ENCODE data around the gene OR10H1.
"Not testable (repeated sequence)": the region's sequence is repeated elsewhere in the genome, so short reads cannot be mapped to it uniquely, and the experiment has no call there.

Gene OR10H1, protein sequence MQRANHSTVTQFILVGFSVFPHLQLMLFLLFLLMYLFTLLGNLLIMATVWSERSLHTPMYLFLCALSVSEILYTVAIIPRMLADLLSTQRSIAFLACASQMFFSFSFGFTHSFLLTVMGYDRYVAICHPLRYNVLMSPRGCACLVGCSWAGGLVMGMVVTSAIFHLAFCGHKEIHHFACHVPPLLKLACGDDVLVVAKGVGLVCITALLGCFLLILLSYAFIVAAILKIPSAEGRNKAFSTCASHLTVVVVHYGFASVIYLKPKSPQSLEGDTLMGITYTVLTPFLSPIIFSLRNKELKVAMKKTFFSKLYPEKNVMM

DNA sequence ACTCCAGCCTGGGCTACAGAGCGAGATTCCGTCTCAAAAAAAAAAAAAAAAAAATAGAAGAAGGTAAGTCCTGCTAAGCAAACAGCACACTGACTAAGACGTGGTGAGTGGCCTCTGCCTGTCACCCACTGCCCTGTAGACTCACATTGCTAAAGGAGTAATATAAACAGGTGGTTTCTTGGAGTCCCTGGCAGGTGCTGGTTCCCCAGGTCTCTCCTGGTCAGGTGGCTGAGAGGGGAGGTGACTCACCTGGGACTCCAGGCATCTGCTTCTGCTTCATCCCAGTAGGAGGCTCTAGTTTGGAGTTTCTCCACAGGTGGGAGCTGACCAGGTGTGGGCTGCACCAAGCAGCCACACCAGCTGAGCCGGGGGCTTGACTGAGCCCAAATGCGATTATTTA is at the start of gene OR10H1:
Gene OR10H1 (minus strand): TSS at position 359 of the 400 bp plus-strand sequence. CDS start 7,627 bp downstream, outside the sequence.
- DNase-seq (ENCODE audit: low read depth) = no peak

DNA sequence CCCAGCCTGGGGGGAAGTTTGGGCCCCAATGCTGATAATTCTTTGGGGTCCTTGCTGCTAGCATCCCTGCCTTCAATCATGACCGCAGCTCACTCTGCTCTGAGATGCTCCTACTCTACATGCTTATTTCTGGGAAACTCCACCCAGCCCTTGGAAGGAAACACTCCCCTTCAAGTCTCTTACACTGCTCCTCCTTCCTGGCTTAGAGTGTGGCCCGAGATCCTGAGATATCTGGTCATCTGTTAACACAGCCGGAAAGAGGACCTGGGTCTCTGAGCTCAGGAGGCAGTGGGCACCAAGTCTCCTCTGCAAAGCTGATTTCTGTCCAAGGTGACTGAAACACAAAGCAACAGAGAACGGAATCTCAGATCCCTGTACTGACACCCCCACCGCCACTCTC is 49.4 kb upstream of the OR10H1 start:
- DNase-seq (ENCODE audit: low read depth) = no peak

DNA sequence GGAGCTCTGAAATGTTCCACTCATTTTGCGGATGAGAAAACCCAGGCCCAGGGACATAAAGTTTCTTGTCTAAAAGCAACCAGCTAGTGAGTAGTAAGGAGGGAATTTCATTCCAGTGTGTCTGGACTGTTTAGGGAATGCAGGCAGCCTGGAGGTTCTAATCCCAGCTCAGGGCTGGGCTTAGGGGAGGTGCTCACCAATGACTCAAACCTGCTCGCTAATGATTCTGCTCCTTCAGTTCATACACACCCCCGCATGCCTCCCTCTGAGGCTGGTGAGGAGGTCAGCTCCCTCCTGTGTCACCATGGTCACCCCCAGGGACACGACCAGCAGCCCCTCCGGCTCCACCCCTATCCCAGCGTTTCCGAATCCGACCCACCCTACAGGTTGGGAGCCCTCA is 47.8 kb upstream of the OR10H1 start:
- DNase-seq (ENCODE audit: low read depth) = no peak

DNA sequence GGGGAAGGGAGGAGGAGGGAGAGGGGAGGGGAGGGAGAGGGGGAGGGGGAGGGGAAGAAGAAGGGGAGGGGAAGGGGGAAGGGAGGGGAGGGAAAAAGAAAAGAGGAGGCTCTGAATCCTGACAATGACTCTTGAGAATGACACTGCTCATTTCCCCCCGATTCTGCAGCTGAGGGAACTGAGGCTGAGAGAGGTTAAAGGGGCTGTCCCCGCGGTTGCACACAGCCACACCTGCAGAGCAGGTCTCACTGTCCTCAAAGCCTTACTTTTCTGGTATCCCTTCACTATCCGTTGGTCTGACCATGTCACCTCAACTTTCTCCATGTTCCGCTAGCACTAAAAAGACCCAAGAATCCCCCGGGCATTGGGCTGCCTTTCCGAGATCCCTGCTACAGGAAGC is 47.0 kb upstream of the OR10H1 start:
- DNase-seq (ENCODE audit: low read depth) = no peak

DNA sequence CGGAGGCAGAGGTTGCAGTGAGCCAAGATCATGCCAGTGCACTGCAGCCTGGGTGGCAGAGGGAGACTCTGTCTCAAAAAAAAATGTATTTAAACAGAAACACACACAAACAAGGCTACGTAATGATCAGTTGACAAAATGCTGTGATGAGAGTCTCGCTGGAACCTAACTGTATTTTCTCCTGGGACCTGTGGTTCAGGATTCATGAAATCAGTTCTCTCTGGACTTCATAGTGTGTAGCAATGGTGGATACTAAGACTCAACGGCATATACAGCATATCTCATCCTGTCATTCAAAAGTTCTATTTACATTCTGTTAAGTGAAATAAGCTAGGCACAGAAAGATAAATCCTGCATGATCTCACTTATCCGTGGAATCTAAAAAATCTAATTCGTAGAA is 45.1 kb upstream of the OR10H1 start:
- no peak for DNase-seq (ENCODE audit: low read depth)

DNA sequence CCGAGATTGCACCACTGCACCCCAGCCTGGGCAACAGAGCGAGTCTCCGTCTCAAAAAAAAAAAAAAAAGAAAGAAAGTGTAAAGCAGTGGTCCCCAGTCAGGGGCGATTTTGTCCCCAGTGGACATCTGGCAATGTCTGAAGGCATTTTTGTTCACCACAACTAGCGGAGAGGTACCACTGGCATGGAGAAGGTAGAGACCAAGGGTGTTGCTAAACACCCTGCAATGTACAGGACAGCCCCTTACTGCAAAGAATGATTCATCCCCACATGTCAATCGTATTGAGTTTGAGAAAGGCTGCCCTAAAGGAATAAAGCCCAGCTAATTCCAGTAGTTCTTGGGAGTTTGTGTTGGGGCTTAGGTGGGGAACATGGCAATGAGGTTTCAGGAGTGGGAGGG is 43.7 kb upstream of the OR10H1 start:
- no peak for DNase-seq (ENCODE audit: low read depth)

DNA sequence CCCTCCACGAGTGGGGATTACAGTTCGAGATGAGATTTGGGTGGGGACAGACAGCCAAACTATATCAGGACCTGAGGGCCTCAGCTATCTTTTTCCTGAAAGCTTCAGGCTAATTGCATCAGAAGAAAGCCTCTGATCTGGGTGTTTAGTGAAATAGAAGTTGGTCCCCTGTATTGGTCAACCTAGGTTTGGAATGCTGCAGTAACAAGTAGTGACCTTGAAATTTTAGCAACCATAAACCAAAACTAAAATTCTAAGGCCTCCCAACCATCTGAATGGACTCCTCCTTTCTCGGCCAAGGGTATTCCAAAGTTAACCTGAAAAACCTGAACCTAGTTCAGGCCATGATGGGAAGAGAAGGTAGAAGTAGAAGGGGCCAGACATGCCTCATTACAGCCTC is 34.9 kb upstream of the OR10H1 start:
- DNase-seq (ENCODE audit: low read depth) = no peak

DNA sequence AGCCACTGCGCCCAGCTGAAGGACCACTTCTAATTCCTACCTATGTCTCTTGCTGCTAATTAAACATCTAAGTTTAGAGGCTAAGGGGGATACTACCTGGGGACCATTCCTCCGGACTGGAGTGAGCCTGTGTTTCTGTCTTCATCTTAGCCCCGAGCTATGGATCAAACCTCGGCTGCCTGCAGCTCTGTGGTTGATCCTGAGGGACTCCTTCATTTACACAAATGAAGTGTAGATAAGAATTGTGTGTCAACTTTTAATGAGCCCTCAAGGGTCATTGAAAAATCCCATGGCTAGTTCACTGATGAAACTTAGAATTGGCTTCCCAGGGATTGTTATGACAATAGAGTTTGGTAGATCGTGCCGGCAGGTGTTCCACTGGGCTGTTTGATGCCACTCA is 31.5 kb upstream of the OR10H1 start:
- DNase-seq (ENCODE audit: low read depth) = no peak

DNA sequence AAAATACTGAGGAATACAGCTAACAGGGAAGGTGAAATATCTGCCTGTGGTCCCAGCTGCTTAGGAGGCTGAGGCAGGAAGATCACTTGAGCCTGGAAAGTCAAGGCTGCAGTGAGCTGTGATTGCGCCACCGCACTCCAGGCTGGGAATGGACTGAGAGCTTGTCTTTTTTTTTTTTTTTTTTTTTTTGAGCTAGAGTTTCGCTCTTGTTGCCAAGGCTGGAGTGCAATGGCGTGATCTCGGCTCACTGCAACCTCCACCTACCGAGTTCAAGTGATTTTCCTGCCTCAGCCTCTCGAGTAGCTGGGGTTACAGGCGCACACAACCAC is 28.4 kb upstream of the OR10H1 start:
- DNase-seq (ENCODE audit: low read depth) = not testable (repeated sequence)

DNA sequence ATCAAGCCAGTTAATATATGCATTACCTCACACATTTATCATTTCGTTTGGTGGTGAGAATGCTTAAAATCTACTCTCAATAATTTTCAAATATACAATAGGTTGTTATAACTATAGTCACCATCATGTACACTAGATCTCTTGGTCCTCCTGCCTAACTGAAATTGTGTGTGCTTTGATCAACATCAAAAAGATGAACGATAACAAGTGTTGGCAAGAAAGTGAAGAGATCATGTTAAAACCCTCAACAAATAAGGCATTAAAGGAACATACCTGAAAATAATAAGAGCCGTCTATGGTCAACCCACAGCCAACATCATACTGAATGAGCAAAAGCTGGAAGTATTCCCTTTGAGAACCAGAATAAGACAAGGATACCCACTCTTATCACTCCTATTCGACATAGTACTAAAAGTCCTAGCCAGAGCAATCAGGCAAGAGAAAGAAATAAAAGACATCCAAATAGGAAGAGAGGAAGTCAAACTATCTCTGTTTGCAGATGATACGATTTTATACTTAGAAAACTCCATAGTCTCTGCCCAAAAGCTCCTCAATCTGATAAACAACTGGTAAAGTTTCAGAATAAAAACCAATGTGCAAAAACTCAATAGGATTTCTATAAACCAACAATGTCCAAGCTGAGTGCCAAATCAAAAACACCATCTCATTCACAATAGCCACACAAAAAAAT is 27.9 kb upstream of the OR10H1 start:
- DNase-seq (ENCODE audit: low read depth) = no peak

DNA sequence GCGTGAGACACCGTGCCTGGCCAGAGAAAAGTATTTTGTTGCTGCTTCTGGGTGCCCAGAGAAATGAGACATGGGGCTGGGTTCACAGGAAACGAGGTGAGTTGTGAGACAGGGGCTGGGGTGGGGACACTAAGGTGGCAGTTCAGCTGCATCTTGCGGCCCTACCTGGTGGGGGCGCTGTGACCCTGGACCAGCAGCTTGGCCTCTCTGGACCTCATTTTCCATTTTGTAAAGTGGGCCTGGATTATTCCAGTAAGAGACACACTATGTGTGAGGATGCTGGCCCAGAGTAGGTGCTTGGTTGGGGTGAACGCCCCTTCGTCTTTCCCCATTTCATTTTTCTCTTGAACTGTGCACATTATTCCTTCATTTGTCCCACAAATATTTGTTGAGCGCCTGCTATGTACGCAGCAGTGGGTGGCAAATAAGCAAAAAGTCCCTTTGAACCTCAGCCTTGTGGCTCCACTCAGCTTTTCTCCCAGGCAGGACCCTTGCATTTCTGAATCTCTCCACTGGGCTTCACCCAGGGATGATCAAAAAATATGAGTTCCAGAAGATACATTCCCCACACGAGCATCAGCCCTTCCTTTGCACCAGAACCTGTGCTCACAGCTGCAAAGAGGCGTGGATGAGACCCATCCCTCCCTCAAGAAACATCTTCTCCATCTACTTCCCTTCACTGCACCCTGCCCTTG is 26.6 kb upstream of the OR10H1 start:
- DNase-seq (ENCODE audit: low read depth) = no peak

DNA sequence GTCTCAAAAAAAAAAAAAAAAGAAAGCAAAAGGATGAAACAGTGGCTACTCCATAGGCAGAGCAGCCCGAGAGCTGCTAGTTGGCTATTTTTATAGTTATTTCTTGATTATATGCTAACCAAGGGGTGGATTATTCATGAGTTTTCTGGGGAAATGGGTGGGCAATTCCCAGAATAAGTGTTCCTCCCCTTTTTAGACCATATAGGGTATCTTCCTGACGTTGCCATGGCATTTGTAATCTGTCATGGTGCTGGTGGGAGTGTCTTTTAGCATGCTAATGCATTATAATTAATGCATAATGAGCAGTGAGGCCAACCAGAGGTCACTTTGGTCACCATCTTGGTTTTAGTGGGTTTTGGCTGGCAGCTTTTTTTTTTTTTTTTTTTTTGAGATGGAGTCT is 25.4 kb upstream of the OR10H1 start:
- DNase-seq (ENCODE audit: low read depth) = no peak

DNA sequence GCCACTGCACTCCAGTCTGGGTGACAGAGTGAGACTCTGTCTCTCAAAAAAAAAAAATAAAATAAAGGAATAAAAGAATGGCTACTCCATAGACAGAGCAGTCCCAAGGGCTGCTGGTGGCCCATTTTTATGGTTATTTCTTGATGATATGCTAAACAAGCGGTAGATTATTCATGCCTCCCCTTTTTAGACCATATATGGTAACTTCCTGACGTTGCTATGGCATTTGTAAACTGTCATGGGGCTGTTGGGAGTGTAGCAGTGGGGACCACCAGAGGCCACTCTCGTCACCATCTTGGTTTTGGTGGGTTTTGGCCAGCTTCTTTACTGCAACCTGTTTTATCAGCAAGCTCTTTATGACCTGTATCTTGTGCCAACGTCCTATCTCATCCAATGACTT is 24.4 kb upstream of the OR10H1 start:
- not testable (repeated sequence) for DNase-seq (ENCODE audit: low read depth)

DNA sequence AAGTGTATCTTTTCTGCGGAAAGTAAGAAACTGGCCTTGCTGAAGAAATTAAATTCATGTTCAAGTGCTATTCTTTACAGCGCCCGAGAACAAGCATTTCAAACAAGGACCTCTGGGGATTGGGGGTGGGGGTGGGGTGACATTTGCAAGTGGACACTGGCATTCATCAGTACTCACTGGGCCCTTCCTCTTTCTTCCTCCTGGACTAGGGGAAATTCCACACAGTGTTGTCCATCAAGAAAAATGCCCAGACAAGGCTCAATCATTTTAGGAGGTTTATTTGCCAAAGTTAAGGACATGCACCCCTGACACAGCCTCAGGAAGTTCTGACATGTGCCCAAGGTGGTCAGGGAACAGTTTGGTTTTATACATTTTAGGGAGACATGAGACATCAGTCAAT is 22.9 kb upstream of the OR10H1 start:
- no peak for DNase-seq (ENCODE audit: low read depth)

DNA sequence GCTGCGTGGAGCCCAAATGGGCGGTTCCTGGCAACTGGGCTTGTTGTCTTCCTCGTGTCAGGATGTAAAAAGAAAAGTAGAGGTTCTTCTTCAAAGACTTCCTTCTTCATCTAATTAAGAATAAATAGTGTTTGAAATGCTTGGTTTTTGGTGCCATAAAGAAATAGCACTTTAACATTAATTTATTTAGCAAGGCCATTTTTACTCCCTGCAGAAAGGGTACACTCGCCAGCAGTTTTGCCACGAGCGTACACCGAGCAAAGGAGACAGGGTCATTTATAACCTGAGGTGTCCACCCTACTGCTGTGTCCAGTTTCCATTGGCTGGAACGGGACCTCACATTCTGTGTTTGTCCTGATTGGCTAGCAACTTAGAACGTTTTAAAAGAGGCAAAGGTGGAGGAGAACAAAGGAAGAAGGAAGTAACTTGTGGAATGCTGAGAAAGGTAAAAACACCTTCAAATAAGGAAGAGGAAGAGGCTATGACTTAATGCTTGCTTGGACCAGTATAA is 21.8 kb upstream of the OR10H1 start:
- no peak for DNase-seq (ENCODE audit: low read depth)

DNA sequence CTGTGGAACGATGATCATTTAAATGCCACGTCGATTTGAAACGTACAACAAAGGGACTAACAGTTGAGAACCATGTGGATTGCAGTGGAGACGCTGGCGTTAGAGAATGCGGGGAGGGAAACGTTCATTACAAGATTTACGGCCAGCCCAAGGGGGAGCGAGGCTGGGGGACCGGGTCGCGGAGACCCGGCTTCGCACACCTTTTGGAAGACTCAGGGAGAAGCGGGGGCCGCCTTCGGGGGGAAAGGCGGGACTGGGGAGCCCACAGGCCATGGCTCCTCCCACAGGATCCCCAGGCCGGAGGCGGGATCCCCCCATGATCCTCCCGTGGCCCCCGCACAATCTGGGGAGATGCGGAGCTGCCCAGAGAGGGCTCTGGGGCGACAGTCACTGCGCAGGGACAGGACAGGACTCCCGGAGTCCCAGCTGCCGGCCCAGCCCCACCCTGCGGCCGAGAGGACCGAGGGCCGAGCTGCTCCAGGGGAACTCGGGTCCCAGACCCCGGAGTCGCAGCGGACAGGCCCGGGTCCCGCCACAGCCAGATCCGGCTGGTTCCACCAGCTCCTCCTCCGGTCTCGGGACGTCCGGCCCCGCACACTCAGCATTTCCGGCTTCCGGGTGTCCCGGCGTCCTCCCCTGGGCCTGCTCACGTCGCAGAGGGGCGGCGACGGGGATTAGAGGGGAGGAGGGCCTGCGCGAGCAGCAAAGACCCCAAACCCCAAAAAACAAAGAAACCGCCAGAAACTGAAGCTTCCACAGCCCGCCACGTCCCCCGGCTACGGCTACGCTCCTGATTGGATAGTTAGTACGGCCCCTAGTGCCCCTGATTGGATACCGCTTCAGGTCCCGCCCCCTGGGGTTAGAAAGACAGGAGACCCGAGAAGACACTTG is 21.1 kb upstream of the OR10H1 start:
- DNase-seq (ENCODE audit: low read depth) = peak; percentile 93

DNA sequence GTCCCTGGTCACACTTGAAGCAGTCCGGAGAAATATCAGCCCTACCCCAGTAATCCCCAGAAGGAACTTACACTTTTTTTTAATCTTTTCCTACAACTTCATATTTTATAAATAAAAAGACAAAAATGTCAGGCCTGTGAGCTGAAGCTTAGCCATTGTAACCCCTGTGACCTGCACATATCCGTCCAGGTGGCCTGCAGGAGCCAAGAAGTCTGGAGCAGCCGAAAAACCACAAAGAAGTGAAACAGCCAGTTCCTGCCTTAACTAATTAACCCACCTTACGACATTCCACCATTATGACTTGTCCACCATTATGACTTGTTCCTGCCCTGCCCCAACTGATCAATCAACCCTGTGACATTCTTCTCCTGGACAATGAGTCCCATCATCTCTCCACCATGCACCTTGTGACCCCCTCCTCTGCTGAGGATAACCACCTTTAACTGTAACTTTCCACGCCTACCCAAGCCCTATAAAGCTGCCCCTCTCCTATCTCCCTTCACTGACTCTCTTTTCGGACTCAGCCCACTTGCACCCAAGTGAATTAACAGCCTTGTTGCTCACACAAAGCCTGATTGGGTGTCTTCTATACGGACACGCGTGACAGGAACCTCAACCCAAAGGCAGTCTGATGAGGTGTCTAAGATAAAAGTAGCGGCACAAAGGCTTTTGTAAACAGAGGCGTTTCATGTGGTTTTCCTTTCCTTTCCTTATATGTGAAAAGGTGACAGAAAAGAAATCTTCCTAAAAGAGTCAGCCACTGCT is 20.3 kb upstream of the OR10H1 start:
- DNase-seq (ENCODE audit: low read depth) = peak; percentile 12

DNA sequence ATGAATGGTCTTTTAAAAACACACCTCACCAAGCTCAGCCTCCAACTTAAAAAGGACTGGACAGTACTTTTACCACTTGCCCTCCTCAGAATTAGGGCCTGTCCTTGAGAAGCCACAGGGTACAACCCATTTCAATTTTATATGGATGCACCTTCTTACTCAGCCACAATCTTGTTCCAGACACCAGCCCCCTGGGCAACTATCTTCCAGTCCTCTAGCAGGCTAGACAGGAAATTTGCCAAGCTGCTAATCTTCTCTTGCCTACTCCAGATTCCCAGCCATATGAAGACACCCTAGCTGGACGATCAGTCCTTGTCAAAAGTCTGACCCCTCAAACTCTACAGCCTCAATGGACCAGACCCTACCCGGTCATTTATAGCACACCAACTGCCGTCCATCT is 18.8 kb upstream of the OR10H1 start:
- DNase-seq (ENCODE audit: low read depth) = not testable (repeated sequence)

DNA sequence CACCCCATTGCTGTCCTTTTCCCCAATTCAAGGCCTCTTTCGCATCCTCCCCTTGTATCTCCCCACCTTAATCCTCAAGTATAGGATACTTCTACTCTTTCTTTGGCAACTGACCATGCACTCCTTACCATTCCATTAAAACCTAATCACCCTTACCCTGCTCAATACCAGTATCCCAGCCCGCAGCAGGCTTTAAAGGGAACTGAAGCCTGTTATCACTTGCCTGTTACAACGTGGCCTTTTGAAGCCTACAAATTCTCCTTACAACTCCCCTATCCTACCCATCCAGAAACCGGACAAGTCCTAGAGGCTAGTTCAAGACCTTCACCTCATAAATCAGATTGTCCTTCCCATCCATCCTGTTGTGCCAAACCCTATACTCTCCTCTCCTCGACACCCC is 16.2 kb upstream of the OR10H1 start:
- DNase-seq (ENCODE audit: low read depth) = no peak

DNA sequence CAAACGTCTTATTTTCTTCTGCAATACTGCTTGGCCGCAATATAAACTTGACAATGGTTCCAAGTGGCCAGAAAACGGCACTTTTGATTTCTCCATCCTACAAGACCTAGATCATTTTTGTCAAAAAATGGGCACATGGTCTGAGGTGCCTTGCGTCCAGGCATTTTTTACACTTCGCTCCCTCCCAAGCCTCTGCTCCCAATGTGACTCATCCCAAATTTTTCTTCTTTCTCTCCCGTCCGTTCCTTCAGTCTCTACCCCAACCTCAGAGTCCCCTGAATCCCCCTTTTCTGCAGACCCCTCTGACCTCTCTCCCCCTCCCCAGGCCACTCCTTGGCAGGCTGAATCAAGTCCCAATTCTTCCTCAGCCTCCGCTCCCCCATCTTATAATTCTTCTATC is 14.3 kb upstream of the OR10H1 start:
- DNase-seq (ENCODE audit: low read depth) = no peak

DNA sequence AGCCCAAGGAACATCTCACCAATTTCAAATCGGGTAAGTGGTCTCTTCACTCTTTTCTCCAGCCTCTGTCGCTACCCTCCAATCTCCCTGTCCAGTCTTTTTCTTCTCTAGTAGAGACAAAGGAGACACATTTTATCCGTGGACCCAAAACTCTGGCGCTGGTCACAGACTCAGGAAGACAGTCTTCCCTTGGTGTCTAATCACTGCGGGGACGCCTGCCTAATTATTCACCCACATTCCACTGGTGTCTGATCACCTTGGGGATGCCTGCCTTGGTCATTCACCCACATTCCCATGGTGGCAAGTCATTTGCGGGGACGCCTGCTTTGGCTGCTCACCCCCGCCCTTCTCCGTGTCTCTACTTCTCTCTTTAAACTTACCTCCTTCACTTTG is 13.8 kb upstream of the OR10H1 start:
- no peak for DNase-seq (ENCODE audit: low read depth)

All from stimulated activated CD8-positive, alpha-beta memory T cell treated with anti-CD3 and anti-CD28 coated beads, Interleukin-4, amount 100 ng/mL, for 24 hours (primary cell).